Activated CD4-positive, alpha-beta T cell treated with anti-CD3 and anti-CD28 coated beads for 4 hours (primary cell): ENCODE results near the gene CYP11A1.

ENCODE experiments used
- DNase-seq, 2 donors: peaks; one replicate each; pipeline ENCODE4 v3.0.0-alpha.2; 2020

The CYP11A1 gene

DNA sequence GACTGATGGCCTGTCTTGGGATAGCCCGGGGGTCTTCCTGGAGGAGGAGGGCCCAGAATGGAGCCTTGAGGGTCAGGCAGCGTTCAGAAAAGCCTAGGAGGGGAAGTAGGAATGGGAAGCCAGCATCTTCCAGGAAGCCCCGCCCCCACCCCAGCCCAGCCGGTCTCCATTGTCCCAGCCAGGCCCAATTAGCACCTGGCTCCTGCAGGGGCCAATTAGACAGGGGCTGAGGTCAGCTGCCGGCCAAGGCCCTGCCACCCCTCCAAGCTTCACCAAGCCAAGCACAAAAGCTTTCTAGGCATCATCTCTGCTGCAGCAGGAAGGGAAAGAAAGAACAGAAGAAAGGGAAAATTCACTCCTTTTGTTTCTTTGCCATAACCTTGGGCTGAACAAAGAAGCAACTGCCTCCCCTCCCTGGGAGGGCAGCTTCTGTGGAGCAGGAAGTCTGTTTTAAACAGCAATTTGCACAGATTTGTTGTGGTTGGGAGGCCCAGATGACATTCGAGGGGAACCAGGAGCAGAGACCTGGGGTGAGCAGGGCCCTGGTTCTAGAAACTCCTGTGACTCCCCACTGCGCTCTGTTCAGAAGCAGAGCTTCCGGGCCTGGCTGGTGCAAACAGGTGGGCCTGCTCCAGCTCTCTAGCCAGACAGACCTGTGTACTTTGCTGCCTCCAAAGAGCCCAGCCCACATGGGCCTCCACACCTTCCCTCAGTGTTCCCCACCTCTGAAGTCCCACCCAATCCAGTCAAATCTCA is 47.7 kb downstream of the CYP11A1 start:
- no peak for DNase-seq

DNA sequence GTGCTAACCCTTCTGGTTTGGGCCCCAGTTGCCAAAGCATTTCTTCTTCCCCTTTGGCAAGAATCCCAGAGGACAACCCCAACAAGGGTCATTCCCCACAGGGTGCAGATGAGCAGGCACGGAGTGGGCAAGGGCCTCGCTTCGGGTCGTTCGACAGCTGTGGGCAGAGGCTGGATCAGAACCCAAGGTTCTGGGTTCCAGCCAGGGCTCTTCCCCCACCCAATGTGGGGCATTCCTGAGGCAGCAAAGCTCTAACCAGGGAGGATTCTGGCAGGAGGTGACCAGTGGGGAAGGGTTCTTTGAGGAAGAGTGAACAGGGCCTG is 48.3 kb downstream of the CYP11A1 start:
- DNase-seq: no peak

DNA sequence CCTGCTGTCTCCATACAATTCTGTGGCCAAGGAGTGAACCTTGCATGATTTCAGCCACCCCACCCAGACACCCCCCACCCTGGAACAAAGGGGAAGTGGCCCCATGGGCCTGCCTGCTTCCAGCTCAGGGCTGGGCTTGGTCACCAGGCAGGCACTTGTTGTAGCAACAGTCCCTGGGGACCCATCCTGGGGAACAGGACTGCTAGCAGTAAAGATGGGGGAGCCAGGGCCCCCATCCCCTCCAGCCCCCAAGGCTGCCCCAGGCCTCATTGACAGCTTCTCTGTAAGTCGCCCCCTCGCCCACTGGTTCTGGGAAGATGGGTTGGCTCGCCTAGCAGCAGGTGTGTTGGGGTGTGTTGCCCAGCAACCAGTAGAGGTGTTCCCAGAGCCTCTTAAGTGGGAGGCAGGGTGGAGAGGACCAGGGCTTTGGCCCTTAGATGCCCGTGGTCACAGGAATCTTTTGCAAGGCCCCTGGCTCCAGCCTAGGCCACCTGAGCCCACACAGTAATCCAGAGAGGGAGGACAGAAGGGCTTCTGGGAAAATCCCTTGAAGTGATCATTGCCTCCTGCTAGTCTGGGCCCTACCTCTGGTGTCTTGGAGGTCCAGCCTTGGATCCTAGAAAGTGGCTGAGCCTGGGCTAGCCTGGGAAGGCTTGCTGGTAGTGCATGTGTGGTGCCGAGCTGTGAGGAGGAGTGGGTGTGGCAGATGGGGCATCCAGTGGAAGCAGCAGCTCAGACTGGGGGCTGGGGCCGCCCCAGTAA is 48.9 kb downstream of the CYP11A1 start:
- no peak for DNase-seq

DNA sequence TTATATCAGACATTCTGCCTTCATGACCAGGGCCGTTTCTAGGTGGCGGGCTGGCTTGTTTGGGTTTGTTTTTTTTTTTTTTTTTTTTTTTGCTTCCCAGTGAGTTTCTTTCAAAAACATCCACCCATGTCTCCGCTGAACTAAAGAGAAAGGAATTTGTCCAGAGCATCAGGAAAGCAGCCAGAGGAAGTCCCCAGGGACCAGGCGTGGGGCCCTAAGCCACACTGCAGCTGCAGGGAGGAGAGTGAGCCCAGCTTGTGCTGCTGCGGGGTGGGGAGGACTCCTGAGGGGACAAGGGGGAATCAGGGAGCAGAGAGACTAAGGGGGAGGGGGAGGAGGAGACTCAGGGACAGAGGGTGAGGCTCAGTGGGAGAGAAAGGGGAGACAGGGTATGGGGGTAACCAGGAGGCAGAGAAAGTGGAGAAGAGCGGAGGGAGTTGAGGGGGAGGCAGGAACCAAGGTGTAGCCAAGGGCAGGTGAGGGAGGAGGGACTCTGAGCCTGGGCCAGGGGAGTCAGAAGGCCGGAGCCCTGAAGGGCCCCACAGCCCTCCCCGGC is 49.5 kb downstream of the CYP11A1 start:
- DNase-seq: no peak

DNA sequence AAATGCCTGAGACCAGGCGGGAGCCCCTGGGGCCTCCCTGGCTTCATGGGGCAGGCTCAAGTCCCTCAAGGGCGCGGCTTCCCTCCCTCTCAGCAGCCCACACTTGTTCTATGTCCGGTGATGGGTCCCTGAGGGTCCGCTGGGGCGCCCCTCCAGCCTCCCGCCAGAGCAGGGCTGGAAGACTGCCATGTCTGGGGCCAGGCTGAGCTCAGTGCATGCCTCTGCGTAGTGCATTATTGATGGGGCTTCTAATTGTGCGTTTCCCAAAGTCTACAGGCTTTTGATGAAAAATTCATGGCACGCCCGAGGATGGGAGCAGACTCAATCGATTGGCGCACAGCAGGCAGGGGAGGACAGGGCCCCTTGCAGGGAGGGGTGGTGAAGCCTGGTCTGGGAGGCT is 51.3 kb downstream of the CYP11A1 start:
- no peak for DNase-seq

DNA sequence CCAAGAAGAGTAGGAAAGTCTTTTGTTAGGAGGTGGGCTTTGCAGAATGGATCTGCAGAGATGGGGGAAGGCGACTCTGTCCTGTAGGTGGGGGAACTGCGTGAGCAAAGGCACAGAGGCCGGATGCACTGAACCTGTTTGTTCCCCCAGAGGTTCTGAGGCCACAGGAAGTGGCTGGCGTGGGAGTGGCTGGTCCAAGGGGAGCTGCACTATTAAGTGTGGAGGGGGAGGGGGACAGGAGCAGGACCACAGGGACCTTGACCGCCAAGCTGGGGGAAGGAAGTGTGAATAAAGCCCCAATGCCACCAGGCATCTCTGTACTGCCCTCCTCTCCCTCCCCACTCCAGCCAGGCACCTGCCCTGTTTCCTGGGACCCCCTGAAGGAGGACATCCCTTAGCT is 51.8 kb downstream of the CYP11A1 start:
- no peak for DNase-seq

DNA sequence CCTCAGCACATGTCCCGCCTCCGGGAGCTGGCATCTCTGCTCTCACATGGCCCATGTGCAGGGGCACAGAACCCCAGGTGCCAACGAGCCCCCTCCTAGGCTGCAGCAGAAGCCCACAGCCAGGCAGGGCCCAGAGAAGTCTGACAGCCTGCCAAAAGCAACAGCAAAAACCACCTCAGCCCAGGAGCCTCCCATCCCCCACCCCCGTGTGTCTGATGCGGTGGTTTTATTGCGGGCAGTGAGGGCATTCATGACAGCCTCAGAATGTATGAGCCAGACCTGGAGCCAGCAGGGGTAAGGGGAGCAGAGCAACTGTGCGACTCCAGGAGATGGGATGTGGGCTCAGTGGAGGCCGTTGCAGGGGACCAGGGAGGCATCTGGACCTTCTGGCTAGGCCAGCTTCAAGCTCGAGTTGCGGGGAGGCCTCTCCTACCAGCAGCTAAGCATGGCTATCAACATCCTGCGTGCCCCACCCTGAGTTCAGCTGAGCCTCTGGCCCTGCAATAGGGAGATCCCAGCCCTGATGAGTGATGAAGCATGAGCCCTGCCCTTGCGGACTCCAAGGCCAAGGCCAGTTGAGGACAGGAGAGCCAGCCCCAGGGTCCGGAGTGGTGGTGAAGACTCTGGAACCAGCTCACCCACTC is 52.5 kb downstream of the CYP11A1 start:
- no peak for DNase-seq

DNA sequence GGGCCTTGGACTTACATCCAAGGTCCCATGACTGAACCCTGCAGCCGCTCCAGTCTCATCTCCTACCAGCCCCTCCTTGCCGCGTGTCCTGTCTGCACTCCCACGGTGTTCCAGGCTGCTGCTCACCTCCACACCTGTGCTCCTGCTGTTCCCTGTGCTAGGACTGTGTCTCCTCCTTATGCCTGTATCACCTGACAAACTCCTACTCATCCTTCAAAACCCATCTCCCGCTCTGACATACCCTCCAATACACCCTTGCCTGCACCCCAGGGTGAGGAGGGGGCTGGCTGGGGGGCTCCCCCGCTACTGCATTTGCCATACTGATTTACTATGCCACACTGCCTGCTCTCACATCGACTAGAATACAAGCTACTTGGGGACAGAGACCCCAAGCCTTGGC is 53.6 kb downstream of the CYP11A1 start:
- DNase-seq: no peak

DNA sequence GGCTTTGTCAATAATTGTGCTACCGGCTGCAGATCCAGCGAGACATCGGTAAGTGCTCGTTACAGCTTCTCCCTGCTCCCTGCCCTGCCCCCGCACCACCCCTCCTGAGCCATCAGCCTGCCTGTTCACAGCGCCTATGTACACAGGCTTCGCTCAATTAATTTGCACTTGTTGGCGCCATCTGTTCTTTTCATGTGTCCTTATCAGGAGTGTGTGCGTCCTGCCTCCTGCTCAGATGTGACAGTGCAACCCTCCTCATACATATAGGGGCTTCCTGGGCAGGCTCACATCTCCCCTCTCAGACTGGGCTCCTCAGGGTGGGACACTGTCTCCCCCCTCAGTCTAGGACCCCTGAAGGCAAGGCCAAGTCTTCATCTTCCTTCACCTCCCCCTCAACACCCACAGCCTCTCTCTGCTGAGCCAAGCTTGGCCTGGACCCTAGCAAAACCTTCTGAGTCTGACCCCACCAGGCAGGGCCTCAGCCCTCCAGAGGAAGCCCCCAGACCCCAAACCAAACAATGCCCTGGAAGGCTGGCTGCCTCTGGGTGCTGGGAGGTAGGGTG is 54.9 kb downstream of the CYP11A1 start:
- no peak for DNase-seq

DNA sequence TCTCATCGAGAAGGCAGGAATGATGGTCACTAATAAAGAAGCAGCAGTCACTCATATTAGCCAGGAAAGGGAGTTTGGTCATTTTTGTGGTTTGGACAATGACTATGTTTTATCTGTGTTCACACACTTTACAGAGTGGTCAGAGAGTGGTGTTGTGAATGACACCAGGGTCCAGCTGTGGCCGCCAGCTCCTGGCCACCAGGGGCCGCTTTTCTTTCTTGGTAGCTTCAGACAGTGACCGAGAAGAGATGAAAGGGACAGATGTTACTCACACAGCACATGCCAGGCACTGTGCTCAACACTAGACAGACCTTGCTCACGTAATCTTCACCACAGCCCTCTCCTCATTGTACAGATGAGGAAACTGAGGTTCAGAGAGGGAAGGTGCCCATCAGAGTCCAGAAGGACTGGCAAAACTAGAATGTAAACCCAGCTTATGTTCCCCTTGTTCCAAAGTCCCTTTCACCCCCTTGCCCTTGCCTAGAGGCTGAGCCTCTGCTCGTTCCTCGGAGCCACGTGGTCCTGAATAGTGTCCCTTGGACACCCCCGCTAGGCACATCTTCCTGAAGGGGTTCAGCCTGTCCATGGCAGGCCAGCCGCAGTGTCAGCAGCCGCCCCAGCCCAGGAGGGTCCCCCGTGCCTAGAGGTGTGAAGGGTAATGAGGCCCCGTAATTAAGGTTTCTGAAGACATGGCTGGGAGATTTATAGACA is 55.6 kb downstream of the CYP11A1 start:
- DNase-seq: no peak

DNA sequence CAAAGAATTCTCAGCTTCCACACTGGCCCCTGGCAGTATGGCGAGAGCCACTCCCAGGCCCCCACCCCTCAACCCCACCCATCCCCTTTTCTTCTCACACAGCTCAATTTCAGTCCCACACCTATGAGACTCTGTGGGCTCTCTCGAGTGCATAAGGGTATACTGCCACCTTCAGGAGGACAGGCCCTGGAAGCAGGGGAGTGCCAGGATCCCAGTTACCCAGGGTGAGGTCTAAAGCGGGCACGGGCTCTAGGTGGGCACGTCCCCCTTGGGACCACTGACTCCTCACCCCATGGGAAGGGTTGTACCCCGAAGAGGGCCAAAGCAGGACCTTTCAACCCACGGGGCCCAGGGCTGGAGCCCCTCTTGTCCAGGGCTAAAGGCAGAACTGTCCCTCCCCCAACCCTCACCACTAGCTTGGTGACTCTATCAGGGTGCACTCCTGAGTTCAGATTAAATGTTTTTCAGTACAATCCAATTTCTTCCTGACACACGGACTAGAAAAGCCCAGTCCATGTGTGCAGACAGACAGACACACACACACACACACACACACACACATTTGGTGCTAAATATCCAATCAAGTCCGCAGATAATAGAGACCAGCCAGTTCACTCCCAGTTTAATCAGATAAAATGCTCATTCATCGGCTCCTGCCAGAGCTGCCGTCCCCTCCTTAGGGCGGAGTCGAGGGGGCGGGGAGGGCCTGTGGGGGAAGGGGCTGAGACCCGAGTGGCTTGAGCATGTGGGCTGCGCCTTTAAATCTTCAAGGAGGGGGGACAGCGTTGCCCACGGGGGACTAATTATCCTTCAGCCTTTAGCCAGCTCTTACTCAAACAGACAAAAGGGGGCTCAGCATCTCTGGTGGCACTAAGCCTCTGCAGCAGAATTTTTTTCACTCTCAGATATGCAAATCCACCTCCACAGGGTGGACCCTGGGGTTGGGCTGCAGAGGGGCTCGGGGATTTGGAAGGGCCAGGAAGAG is 59.3 kb downstream of the CYP11A1 start:
- no peak for DNase-seq

DNA sequence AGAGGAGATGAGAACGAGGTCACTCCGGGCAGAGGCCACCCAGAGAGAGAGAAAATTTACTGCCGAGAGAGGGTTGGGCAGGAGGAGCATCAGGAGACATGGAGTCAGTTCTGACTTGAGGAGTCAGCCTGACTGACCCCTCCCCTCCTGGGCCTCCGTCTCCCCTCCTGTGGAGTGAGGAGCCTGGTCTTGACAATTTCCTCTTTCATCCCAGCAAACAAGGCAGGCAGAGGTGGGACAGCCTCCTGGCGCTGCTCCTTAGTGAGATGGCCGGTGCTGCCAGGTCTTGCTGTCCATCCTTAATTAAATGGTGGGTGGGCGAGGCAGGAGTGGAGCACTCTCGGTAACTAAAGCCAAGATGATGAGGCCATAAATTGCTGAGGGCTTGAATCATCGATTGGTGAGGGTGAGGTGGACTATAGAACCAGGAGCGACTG is 60.6 kb downstream of the CYP11A1 start:
- no peak for DNase-seq

DNA sequence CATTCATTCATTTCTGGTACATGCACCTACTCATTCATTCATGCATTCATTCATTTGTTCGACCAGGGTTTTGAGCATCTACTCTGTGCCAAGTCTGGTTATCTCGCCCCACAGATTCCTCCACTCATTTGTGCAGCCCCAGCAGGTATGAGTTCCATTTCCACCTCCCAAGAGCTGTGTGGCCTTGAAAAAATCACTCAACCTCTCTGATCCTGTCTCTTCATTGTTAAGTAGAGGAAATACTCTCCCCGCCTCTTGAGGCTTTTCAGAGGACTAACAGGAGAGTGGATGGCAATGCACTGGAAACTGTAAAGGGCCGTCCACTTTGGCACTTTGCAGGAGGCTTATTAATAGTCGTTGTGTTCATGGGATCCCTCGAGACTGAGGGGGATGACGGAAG is 61.8 kb downstream of the CYP11A1 start:
- DNase-seq: no peak

DNA sequence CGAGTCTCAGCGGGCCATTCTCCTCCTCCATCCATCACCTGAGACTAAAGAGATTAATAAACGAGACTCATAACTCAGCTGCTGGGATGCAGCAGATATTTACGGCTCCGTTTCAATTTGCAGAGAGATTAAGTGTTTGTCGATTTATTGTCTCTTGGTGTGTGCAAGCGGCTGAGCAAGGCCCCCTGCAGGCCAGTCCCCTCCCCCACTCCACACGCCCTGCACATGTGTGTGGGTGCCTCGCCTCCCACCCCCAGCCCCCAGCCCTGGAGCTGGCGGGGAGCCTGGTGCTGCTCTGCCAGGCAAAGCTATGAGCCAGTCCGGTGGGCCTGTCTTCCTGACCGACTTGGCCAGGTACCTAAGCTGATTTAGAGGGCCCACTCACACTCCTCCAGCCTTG is 63.0 kb downstream of the CYP11A1 start:
- no peak for DNase-seq

DNA sequence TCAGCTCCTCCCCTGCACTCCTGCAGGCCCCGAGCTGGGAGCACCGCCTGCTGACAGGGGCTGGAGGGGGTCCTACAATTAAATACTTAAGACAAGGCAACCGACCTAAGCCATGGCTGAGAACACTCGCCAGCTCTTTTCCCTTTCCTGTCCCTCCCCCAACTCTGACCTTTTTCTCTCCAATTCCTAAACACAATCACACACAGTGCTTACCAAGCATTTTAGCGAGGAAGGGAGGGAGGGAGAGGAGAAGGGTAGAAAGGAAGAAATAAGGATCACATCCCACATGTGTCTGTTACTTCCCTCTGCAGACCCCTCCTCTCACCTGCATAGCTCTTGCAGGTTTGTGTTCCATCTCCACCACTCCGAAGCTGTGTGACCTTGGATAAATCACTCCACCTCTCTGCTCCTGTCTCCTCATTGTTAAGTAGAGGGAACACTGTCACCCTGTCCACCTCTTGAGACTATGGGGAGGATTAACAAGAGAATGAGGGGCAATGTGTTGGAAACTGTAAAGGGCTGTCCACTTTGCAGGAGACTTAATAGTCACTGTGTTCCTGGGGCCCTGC is 63.6 kb downstream of the CYP11A1 start:
- DNase-seq: no peak

DNA sequence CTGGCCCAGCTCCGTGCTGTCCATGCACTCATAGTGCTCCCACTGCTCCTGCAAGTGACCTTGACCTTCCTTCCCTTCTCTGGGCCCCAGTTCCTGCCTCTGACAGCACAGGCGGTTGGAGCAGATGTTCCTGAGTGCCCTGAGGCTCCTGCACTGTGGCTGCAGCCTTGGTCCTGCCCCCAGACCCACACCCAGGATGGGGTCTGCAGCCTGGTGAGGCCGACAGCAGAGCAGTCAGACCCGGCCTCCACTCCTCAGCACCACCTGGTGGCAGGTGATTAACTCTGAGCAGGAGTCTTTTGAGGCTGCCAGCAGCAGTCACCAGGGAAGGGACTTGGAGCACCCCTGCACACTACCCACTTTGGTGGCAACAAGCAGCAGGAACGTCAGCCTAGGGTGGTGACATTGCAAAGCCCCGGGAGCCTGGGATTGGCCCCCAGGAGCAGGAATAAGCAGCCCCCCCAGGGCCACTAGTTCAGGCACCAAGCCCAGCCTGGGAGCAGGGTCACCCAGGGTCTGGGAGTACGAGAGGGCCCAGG is 64.6 kb downstream of the CYP11A1 start:
- DNase-seq: peak in 1 of 2 donors; percentile 27

DNA sequence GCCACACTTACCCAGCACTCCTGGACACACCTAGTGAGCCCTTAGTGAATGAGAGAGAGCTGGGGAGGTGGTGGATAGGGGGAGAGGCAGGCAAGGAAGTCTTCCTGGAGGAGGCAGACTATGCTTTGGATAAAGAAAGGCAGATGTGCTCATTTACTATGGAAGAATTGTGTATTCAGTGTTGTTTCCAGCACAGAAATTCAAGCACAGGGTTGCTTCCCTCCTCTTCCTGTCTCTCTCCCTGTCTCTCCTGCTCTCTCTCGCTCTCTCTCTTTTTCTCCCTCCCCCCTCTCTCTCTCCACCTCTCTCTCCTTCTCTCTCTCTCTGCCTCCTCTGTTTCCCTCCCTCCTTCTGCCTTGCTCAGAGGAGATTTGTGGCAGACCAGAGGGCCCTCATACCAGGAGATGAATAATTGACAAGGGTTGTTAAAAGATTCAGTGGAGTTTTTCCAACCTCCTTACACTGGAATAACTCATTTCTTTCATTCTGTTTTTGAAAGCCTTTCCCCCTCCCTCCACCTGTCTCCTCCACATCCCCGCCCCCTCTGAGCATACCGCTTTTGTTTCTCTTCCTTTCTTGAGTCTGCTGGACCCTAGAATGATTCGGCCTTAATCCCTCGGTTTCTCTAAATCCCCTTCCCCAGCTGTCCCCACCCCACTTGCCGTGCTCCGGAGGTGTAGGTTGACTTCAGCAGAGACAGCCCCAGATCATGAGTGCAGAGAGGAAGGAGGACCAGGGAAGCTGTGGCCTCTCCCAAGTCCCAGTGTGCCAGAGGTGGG is 65.7 kb downstream of the CYP11A1 start:
- no peak for DNase-seq

DNA sequence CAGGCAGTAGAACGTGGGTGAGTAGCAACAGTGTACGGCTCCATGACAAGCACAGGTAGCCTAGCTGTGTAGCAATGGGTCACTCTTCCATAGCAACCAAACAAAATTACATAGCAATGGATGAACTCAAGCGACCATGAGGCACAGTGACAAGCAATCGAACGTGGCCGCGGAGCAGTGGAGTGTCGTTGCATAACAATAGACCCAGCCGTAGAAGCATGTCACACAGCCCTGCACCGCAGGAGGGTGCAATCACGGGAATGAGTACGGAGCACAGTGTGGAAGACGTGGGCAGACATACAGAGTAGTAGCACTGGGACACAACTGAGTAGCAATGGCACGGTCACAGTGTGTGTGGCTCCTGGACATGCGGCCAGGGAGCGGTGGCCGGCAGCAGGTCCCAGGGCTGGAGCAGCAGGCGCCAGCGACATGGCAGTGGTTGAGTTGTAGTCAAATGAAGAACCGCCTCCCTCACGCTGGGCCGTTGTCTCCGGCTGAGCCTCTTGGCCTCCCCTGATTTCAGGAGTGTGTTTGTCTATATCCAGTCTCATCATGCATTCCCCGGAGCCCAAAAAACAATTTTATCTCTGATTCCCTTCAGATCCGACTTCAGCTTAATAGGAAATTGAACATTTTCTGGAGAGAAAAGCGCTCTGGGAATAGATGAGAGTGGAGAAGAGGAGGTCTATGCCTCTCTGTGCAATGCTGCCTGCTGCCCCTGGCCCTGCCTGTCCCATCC is 67.2 kb downstream of the CYP11A1 start:
- DNase-seq: no peak

DNA sequence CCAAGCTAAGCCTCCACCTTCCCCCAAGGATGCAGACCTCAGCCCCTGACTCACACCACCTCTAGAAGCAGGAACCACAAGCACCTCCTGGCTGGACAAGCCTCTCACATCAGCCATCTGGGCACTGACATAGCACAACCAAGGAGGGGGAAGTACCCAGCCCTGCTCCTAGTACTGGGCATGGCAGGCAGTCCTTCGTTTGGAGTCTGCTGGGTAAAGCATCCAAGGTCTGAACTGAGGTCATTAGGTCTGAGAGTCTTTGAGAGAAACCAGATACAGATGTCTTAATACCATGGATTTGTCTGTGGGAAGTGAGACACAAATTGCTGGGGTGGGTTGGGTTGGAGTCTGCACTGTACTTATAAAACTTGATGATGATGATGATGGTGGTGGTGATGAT is 69.6 kb downstream of the CYP11A1 start:
- DNase-seq: no peak
